ENCODE measurements around the gene PAGR1.

DNA sequence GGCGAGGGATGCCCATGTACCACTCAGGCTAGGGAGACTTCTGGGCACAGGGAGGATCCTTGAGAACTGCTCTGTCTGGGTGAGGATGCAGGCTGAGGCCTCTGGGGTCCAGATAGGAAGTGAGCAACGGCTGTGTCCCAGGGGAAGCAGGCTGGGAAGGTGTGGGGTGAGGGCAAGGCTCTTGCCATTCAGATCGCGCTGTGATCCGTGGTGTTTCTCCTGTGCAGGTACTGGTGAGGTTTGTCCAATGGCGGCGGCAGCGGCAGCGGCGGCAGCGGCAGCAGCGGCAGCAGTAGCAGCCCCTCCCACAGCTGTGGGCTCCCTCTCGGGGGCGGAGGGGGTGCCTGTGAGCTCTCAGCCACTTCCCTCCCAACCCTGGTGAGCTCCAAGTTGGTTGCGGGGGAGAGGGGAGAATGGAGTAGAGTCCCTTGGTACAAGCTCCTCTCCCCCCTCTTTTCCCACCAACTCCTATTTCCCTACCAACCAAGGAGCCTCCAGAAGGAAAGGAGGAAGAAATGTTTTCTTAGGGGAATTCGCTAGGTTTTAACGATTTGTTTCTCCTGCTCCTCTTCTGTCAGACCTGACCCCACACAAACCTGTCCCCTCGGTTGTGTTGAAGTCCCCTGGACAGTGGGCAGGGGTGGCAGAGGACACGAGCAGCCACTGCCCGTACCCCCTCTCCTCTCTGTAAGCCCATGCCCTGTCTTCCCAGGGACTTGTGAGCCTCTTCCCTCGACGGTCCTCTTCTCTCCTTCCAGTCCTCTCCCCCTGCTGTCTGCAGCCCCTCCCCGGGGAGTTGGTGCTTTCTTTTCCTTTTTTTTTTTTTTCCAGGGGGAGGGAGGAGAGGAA, 5.9 kb upstream of the PAGR1 start:
- TF ChIP-seq, protein P1, sequence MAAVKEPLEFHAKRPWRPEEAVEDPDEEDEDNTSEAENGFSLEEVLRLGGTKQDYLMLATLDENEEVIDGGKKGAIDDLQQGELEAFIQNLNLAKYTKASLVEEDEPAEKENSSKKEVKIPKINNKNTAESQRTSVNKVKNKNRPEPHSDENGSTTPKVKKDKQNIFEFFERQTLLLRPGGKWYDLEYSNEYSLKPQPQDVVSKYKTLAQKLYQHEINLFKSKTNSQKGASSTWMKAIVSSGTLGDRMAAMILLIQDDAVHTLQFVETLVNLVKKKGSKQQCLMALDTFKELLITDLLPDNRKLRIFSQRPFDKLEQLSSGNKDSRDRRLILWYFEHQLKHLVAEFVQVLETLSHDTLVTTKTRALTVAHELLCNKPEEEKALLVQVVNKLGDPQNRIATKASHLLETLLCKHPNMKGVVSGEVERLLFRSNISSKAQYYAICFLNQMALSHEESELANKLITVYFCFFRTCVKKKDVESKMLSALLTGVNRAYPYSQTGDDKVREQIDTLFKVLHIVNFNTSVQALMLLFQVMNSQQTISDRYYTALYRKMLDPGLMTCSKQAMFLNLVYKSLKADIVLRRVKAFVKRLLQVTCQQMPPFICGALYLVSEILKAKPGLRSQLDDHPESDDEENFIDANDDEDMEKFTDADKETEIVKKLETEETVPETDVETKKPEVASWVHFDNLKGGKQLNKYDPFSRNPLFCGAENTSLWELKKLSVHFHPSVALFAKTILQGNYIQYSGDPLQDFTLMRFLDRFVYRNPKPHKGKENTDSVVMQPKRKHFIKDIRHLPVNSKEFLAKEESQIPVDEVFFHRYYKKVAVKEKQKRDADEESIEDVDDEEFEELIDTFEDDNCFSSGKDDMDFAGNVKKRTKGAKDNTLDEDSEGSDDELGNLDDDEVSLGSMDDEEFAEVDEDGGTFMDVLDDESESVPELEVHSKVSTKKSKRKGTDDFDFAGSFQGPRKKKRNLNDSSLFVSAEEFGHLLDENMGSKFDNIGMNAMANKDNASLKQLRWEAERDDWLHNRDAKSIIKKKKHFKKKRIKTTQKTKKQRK (IDR thresholded peaks at IDR 0.05; ENCODE audit: low read depth, low read length): no peak
- TF ChIP-seq EZH2 (IDR thresholded peaks at IDR 0.05; ENCODE audit: borderline replicate concordance, control insufficient read depth, low read depth, low read length): no peak
